NCI-H82 treated with DMSO at 0.1 percent for 48 hours (cell line): ENCODE data around the gene UBE2Z.
A peak's percentile ranks its signal among the peaks of the same experiment; 100 is the strongest.
"Not testable (repeated sequence)": the region's sequence is repeated elsewhere in the genome, so short reads cannot be mapped to it uniquely, and the experiment has no call there.

ENCODE experiments used
- DNase-seq: peaks from one replicate; lab custom pipeline; 2025; ENCODE audit not compliant: unreplicated experiment; lab: John Stamatoyannopoulos, UW

The UBE2Z gene

DNA sequence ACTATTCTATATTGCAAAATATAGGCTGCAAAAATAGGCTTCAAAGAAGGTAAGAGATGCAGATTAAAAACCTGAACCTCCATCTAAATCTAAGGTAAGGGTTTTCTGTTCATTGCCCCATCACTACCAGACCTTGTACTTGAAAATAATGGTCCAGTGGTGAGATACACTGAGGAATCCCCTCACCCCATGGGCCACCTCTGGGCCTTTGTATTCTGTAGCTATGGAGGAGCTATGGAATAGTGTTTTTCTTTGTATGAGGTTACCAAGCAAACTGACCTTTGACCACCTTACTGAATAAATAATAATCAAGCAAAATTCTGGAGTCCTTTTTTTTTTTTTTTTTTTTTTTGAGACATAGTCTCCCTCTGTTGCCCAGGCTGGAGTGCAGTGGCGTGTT is 4.8 kb upstream of the UBE2Z start:
- DNase-seq, result no peak

DNA sequence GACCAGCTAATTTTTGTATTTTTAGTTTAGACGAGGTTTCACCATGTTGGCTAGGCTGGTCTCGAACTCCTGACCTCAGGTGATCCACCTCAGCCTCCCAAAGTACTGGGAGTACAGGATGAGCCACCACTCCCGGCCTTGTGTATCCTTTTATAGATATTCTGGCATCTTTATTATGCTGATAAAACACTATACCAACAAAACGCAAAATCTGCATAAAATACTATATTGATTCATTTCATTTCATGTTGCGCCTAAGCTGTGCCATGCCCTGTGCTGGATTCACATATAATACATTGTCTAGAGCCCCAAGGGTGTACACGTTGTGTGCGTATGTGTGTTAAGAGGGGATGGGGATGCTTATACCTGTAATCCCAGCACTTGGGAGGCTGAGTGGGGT is 3.8 kb upstream of the UBE2Z start:
- DNase-seq, result no peak

DNA sequence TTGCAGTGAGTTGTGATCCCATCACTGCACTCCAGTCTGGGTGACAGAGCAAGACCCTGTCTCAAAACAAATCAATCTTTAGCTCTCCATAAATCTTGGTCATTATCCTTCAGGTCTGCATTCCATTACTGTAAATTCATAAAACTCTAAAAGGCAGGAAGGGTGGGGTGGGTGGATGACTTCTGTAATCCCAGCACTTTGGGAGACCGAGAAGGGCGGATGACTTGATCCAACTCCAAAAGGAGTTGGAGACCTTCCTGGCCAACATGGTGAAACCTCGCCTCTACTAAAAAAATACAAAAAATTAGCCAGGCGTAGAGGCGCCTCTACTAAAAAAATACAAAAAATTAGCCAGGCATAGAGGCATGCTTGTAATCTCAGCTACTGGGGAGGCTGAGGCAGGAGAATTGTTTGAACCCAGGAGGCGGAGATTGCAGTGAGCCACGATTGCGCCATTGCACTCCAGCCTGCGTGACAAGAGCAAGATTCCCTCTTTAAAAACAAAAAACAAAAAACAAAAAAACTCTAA is 2.2 kb upstream of the UBE2Z start:
- DNase-seq, result no peak

DNA sequence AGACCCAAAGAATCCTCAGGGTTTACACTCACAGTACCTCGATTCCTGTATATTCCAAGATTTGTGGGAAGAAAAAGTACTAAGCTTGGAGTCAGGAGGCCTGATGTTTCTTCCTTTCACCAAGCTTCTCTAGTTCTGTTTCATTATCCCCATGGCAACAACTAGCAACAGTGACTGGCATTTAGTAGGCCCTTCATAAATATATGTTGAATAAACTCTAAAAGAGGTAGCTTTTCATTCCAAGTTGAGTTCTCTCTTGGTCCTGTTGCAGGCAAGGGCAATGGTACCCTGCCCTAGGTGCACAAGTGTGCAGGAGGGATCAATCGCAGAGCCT is 527 bp upstream of the UBE2Z start:
- no peak for DNase-seq

DNA sequence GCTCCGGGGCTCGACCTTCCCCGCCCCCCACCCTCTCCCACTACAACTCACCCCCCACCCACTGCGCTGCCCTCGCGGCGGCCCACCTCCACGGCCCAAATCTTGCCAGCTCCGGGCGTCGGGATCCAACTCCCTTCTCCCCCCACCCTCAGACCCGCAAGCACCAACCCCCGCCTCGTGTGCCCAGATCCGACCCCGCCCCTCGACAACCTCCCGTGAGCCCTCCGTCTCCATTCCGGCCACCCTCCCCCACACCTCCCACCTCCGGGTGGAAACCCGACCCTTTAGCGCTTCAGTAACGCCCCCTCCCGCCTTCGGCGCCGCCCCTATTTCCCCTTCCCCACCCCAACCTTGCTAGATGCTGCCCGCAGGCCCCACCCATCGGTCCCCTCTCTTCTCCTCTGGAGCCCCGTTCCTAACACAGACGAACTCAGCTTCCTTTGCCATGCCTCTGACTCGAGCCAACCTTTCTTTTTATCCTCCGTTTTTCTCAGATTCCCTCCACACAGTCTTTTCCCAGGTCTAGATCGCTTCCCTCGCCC is 717 bp downstream of the UBE2Z start:
- DNase-seq, result peak; percentile 85

DNA sequence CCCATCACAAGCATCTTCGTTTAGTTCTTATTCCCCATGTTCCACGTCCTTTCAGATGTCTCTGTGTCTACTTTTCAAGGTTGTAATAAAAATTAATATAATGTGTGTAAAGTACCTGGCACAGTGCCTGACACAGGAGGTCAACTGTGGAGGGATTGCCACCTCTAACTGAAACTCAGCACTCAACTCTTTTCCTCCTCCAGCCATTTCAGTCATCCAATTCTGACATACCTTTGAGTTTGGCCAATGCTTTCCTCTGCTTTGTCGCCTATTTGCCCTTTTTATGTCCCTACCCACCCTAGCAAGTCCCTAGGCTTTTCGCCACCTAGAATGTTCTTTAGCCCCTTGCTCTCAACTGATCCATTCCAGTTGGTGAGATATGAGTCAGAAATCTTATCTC is 1.6 kb downstream of the UBE2Z start:
- DNase-seq, result no peak

DNA sequence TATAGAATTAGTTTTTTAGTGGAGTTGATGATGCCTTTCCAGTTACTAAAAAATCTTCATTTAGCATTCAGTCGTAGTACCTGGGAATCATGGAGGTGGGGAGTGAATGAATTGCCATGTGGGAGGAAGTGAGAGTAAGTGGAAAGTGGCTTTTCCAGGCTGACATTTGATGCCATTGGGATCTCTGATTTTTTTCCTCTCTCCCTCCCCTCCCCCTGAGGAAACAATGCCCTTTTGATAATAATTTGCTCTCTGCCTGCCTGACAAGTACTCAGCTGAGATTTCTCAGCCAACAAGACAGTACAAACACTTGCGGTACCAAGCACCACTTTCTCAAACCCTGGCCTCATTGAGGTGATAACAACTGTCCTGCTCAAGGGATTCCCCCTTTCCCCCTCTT is 2.2 kb downstream of the UBE2Z start:
- DNase-seq, result no peak

DNA sequence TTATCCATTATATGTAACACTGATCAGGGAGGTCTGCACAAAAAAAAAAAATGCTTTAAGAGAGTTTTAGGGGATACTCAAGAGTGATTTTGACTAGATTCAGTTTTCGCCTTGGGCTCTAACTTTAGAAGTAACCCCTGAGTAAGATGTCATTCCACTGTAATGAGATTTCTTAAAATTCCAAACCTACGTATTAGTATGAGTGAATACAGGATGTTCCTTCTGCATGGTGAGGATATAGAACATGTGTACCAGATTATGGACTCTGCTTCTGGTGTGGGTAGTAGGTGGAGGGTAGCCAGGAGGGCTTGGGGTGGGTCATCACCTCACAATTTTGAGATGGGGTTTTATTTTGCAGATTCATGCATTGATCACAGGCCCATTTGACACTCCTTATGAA is 4.3 kb downstream of the UBE2Z start:
- DNase-seq, result no peak

DNA sequence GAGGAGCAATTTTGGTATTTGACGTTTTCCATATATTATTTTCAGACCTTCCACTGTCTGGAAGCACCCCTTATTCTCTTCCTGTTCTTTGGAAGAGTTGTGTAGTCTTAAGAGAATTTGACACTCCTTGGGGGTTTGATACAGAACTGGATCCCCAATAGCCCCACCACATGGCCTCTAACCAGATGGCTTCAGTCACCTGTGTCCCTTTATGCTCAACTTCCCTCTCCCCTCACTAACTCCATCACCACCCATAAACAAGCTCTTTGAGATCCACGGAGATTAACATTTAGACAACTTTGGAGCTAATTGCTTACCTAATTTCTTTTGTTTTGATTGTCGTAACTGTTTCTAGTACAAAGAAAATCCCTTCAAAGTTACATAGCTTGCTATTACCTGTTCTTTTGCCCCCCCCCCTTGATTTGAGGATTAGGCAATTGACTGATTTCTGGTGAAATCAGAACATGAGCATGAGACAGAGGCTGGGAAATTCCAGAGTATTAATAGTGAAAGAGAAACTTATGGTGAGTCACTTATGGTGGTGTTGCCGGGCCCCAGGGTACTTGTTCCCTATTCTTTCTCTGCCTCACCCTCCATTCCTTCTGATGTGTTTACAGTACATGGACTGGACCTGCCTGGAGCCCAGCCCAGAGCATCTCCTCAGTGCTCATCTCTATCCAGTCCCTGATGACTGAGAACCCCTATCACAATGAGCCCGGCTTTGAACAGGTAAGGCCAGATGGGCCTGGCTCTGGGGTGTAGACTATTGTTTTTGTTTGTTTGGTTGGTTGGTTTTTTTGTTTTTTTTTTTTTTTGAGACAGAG is 7.5 kb downstream of the UBE2Z start:
- DNase-seq, result no peak

DNA sequence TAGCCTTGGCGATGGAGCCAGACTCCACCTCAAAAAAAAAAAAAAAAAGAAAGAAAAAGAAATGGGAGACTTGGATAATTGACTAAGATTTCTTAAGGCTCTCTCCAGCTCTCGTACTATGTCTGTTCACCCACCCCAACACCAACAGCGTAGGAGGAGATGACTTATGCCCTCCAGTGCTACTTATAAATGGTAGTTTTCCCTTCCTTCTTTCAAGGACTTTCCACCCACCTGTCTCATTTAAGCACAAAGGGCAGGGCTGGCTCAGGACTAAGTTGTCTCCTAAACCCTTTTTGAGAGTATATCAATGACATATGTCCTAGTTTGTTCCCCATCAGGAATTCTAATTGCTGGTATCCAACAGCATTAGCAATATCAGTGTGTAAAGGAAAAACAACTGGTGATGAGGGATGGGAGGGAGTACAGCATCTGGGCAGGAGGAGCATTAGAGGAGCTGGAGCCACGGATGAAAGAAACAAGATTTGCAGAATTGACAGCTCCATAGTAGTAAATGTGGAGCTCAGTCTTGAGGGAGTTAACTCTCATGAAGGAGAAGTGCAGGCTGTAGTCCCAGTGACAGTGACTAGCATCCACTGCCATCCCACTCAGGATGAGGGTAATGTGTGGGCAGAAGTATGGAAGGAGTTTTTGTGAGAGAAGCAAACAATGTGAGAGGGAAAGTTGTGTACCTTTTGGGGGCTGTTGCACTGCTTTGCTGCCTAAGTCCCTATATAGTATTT is 17.2 kb downstream of the UBE2Z start:
- DNase-seq, result no peak

DNA sequence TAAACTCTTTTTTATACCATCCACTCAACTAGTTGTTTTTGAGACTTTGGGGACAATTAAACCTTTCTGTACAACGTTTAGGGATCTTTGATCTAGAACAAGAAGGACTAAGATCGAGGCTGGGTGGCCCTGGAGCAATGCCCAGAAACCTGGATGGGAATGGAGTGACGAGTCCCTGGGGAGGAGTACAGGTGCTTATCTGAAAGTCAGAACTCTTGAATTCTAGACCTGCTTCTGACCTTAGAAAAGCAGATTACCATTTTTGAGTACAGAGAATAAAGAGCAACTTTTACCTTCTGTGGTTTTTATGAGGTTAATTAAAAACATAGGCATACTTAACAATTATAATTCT is 17.8 kb downstream of the UBE2Z start:
- no peak for DNase-seq

DNA sequence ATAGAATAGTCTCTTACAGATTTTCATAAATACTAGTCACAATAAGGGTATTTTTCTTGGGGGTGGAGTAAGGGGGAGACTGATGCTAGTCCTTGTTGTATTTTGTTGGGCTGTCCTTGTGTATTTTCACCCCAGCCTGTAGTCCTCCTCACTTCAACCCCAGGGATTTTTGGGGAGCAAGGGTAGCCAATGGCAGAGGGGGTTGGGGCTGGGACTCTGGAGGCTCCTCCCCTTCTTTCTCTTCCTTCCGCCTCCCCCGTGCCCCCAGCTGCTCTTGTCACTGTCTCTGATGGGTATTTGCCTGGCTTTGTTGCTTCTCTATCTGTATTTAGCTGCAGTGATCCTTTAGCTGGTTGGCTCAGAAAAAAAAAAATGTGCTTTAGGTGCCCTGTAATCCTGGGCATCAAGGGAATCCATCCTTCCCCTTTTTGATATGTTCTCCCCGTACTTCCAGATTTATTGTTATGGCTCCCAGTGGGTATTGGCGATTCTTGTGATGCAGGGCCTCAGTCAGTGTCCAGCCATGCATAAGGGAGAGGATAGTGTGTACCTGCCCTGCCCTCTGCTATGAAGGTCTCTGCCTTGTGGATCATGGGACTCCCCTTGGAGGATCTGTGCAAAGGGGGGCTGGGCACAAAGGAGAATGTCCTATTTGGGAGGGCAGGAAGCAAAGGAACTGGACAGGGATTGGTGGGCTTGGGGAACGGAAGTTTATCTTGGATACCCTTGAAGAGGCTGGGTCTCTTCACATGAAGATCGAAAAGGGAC is 20.0 kb downstream of the UBE2Z start:
- DNase-seq, result no peak

DNA sequence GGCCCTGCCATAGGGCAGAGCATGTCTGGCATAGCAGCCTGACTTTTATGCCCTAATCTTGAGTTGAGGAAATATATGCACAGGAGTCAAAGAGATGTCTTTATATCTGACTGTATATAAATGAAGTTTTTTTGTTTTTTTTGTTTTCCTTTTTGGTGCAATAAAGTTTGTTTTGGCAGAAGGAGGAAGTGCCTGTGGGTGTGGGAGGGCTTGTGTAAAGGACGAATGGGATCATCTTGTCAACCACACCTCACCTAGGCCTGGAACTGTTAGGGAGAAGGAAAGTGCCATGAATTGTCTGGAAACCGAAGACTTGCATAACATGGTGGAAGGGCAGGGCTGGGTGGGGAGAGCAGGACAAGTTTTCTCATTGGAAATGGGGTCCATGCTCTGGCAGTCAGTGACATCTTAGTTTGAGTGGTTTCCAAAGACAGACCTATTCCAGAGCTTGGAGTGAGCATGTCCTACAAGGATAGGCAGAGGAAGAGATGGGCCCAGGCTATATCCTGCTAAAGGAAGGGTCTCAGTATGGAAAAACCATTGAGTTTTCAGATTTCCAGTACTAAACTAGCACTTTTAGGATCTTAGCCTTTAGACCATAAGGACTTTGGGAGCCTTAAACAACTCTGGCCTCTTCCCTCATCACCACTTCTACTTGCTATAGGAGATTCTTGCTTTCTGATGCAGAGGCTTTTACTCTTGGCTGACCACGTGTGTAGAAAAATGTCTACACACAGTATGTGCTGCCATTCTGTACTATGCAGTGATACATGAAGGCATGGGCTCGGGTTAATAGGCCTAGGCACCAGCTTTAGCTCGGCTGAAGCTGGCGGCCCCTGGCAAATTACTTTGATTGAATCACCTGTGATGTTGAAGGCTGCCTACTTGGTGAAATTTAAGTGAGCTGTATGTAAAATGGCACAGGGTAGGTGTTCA is 20.9 kb downstream of the UBE2Z start:
- no peak for DNase-seq

DNA sequence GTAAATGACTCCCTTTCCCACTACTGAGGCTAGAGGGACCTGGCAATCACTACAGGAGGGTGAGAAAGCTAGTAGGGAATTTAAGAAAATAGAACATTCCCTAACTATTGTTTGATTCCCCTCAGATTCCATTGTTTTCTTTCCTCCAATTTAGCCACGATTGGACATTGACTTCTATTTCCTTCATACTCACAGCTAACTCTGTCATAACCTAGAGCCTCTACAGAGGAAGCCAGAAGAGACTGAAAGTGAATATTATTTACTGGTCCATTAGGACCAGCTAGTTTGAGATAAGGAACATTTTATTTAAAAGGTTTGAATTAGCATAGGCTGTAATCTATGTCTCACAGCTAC is 21.6 kb downstream of the UBE2Z start:
- DNase-seq, result no peak

DNA sequence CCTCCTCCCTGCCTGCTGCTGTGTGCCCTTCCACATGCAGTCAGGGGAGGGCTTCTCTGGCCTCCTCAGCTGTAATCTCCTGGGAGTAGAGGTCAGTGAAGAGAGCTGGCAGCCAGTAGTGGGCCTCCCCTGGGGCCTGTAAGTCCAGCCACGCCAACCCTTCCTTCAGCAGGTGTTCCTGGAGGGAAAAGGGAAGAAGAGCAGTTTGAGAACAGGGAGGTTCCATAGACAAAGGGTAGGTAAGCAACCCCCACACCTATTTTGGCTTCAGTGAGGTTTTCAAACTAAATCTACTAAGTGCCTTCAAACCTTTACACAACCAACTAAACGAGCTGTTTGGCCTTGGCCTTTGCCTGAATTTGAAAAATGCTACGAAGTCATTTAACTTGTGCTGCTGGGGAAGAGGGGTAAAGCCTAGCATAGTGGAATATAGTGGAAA is 22.2 kb downstream of the UBE2Z start:
- DNase-seq, result no peak

DNA sequence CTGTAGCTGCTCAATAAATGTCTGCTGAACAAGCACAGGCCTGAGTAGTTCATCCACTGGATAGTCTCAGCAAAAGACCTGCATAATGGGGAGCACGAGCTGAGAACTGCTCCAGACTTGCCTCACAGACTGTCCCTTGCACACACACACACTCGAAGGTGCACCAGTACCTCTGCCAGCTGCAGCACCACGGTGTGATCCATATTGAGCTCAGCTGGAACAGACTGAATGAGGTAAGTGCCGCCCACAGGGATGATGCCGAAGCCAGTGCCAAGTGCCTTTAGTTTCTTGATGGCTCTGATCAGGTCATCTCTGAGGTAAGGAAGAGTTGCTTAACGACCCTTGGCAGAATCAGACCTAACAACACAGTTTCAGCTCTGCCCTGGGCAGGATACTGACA is 24.8 kb downstream of the UBE2Z start:
- no peak for DNase-seq

DNA sequence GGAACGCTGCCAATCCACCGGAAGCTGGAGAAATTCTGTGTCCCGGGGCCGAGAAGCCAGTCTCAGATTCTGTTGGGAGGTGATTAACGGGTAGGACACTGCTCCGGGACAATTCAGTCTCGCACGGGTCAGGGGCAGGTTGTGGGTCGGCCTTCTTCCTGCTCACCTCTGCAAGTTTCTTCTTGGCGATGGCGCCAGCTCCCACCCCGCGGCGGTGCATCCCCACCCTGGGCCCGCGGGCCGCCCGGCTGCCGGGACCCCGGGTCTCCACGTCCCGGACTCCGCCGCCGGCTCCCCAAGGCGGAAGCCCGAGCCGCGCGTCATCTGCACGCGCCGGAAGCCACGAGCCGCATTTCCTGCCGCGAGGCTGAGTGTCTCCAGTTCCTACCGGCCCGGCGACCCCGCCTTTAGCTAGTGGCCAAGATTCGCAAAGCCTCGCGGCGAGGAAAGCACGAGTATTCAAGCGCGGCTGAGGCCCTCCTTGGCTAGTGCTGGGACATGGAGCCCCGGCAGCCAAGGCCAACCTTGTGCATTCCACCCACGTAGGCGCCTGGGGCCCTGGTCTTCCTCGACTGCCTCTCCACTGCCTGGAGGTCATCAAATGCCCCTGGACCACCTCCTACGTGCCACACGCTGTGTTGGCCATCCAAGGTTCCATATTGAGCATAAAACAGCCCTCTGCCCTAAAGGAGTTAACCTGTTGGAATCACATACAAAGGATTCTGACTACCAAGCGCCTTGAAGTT is 36.5 kb downstream of the UBE2Z start, which contains the start of gene SNF8:
SNF8 (minus strand) TSS at position 328 of the 746 bp plus-strand sequence; CDS start at position 220, 108 bp downstream.
- peak; percentile 73 for DNase-seq

DNA sequence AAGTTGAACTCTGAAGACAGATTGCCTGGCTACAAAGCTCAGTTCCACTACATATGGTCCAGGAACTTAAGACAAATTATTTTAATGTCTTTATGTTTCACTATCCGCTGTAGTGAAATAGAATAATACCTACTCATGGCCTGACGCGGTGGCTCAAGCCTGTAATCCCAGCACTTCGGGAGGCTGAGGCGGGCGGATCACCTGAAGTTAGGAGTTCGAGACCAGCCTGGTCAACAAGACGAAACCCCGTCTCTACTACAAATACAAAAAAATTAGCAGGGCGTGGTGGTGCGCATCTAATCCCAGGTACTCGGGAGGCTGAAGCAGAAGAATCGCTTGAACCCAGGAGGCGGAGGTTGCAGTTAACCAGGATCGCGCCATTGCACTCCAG is 37.0 kb downstream of the UBE2Z start:
- not testable (repeated sequence) for DNase-seq

DNA sequence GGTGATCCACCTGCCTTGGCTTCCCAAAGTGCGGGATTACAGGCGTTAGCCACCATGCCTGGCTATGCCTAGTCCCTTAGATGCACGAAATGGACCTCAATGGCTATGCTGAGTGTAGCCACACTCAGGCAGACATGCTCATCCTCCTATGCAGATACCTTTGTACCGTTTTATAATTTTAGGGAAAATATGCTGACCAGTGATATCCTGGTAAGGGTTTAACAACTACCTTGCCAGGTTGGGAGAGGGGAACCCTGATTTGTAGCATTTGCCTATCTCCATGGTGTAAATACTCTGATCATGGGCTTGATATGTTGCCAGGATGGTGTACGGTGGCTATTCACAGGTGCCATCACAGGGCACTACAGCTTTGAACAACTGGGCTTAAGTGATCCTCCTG is 43.4 kb downstream of the UBE2Z start:
- no peak for DNase-seq

DNA sequence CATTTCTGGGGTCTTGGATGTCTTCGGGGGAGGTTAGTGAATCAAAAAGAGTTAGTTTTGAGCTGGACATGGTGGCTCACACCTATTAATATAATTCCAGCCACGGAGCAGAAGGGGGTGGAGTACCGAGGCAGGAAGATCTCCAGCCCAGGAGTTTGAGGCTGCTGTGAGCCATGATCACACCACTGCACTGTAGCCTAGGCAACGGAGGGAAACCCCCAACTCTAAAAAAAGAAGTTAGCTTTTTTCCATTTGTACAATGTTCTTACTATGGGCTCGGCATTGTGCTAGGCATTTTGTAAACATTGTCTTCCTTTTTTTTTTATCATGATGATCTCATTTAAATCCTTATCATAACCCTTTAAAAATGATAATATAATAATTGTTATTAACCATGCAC is 44.7 kb downstream of the UBE2Z start:
- no peak for DNase-seq
